GM19467 (cell line): ENCODE measurements around the gene VTN.

Experiments
- ATAC-seq: cut with Tn5 transposase; IDR thresholded peaks from one replicate; pipeline ENCODE4 v1.9.1; 2021; ENCODE audit warnings: mild to moderate bottlenecking, moderate library complexity; ENCODE audit not compliant: unreplicated experiment

Gene VTN

DNA sequence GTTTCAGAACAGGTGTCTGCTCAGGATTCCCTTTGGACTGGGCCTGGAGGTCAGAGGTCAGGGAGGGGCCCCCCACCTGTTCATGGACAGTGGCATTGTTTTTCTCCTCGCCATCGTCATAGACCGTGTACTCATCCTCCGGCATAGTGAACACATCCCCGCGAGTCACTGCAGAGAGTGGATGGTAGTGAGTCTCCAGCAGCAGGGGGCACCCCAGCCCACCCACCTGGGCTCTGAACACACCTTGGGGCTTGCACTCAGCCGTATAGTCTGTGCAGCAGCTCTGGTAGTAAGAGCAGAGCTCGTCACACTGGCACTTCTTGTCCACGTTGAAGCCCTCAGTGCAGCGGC is 448 bp downstream of the VTN start:
- no peak for ATAC-seq

DNA sequence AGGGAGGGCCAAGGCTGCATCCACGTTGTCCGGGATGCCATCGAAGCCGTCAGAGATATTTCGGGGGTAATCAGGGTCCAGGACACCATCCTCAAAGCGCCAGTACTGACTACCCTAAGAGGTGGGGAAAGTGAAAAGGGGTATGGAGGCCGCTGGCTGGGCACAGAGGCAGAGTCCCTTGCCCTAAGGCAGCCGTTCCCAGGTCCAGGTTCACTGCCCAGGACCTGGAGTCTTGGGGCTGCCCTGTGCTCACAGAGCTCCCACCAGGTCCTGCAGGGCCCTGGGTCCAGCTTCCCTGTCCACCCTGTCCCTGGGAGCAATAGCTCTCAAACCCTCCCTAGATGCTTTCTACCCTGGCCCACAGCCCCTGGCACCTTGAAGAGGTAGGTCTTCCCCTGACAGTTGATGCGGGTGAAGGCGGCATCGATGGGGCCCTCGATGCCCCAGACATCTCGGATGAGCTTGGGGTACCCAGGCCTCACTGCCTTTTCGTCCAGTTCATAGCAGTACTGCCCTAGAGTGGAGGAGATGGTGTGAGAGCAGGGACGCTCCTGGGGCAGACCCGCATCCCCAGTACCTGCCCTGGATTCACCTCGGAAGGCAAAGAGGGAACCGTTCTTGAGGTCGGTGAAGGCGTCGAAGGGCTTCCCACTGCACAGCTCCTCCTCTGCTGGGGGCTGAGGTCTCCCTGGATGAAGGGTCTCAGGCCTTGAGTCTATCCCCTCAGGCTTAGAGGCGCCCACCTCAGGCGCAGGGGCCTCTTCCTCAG is 1.0 kb downstream of the VTN start:
- ATAC-seq, result no peak

- ATAC-seq, result no peak
These were observed 1.7 kb downstream of the VTN start for GRCh38 chr17:28368306-28368831.

DNA sequence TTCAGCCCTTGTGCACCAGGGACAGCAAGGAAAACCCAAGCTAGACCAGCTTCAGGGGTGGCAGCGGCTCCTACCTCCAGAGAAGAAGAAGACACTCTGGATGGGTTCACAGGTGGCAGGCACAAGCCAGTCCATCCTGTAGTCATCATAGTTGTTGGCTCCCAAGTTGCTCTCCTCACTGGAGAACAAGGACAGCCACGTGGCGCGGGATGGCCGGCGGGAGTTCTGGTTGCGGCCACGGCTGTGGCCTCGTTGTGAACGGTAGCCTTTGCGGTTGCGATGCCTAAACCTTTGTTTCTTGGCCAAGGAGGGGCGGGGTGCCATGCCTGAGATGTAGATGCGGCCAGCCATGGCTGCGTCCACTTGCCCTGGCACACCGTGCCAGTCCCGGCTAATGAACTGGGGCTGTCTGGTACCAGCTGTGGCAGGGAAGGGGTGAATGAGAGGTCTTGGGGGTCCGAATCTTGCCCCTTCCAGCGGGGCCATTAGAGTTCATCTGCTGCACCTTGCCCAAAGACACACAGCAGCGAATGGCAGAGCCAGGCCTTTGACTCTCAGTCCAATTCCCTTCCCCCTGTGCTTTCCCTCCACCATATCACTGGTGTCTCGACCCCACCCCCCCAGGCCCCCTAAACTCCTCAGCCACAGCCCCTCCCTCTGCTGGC is 2.3 kb downstream of the VTN start:
- no peak for ATAC-seq

DNA sequence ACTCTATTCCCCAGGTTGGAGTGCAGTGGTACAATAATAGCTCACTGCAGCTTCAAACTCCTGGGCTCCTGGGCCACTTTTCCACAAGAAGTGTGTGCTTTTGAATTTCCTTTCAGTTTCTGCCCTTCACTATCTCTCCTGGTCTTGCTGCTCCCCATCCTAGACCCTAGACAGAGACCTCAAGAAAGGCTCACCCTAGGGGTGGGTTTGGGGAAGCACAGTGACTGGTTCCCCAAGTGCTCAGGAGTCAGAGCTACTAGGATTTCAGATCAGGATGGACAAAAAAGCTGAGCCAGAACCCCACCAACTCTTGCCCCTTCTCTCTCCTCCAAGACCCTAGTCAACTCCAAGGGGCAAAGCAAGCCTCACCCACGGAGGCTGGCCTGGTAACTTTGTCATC is 3.5 kb downstream of the VTN start:
- no peak for ATAC-seq

DNA sequence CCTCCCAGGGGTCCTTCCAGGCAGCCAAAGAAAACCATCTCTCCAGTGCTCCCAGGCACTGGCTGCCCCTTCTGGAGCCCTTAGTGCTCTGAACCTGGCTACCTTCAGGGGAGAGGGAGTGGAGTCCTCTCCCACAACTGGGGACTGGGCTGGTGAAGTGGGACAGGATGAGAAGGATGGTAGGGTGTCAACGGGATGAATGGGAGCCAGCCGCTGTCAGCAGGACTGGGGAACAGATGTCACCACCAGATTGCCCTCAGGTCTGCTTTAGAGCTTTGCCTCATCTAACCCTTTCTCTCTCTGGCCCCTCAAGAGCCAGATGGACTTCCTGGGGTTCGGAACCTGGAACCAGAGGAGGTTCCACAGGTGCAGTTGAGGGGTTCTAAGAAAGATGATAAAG is 4.6 kb downstream of the VTN start:
- ATAC-seq, result no peak

- ATAC-seq, result no peak
These were observed 5.3 kb downstream of the VTN start, which contains the start of gene SEBOX for GRCh38 chr17:28364665-28365363. SEBOX (minus strand) TSS chr17:28365199; CDS start chr17:28365151, 48 bp downstream.

DNA sequence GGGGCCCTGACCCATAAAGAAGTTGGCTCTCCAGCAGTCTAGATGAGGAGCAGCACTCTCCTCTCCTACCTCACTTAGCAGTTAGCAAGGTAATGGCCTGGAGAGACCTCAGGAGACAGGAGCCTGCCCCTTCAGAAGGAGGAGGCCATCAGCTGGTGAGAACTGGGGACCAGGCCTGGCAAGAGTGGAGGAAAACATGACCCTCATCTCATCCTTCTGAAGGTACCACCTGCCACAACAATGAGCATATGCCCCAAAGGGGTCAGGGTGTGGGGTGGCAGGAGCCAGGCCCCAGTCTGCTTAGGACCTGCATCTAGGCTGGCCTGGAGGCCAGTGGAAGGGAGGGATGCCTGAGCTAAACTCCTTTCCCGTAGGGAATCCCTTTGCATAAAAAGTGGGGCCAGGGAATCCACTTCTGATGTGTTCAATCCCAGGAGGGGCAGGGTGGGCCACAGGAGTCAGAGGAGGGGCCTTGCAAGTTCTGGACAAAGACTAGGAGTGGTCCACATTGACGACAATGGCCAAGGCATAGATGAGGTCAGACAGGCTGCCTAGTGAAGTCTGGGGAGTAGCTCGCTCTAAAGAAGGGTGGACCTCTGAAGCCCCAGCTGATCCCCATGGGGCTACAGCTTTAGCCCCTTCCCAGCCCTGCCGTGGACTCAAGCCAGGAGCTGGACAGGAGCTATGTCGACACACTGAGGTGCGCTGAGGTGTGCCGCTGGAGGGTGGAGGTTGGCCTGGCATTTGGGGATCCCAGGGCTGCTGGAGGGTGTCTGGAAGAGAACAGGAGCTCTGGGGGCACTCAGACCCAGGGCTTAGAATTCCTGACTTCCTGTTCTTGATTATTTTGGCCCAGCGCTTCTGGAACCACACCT is 6.1 kb downstream of the VTN start:
- no peak for ATAC-seq

DNA sequence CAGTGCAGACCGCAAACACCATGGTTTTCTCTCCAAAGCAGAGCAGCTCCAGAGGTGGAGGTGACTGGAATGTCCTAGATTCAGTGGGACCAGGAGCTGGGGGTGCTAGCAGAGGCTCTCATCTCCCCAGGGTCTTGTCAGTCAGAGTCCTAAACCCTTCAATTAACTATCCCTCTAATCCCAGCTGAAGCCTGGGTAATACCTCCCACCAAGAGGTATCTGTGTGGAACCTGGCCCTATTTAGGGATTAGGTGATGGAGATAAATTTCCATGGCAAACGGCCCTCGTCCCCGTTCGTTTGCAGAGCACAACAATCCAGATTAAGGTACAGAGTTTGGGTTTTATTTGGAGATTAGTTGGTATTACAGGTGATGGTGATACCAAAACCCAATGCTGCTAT is 6.9 kb downstream of the VTN start:
- no peak for ATAC-seq

DNA sequence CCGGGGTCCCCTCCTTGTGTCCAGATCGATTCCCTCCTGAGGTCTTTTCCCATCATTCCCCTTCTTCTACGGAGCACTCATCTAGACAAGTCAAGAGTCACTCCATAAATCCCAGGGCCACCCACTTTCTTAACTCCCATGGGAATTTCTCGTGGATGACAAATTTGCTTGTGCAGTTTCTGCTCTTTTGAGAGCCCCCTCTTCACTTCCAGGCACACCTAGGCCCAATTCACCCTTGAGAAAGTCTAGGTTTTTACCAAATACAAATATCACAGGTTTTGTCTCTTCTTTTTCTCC is 12.3 kb downstream of the VTN start:
- no peak for ATAC-seq

- peak; percentile 96 for ATAC-seq
These were observed 12.8 kb downstream of the VTN start, which contains the start of gene POLDIP2 for GRCh38 chr17:28357061-28357900. POLDIP2 (minus strand) TSS chr17:28357527; CDS start chr17:28357448, 79 bp downstream.

GRCh38 chr17:28350271-28350670 is 19.8 kb downstream of the VTN start:
- ATAC-seq, result no peak

DNA sequence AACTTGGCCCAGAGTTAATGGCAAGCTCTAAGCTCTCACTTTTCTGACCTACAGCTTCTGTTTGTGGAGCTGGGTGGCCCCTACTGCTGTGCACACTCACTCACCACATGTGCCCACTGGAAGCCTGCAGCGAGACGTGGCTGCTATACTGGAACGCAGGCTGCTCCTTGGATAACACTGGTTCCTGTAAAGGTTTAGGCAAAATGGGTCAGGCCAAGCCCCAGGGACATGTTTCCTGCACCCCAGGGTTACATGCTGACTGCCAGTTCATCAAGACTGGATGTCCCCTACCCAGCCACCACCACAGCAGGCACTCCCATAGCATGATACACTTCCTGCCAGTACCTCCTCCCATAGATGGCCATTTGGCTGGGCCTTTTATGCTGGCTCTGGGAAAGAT is 21.1 kb downstream of the VTN start:
- ATAC-seq, result no peak

- ATAC-seq, result no peak
These were observed 22.7 kb downstream of the VTN start for GRCh38 chr17:28347261-28347891.

DNA sequence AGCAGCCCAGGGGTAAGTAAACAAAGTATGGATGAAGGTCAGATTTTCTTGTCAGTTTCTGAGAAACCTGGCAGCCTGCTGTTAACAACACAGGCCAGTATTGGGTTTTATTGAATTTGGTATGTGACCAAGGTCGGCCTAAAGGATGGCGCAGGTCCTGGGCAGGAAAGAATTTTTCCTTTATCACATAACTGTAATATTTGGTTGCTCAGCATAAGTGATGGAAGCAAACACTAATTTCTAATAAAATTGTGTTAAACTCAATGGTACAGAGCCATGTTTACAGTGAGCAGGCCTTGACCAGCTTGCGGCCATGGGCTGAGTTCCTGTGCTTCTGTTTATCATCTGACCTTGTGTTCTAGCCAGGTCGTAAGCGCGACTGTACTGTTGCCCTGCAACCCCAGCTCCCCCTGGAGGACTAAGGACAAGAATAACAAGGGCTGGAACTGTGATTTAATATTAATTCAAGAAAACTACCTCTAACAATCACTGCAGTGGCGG is 23.3 kb downstream of the VTN start:
- no peak for ATAC-seq

- ATAC-seq, result no peak
These were observed 23.9 kb downstream of the VTN start for GRCh38 chr17:28346199-28346580.

- ATAC-seq, result no peak
These were observed 24.5 kb downstream of the VTN start for GRCh38 chr17:28345419-28346198.

GRCh38 chr17:28344435-28344901 is 25.6 kb downstream of the VTN start:
- ATAC-seq, result no peak
